ENCODE results near the gene TMEM219. TPM values are rescaled to one million over a fixed set of nuclear protein-coding genes. Genes with fewer than 3 reads are reported as not detected.

TMEM219 gene
- total RNA-seq, 1 experiment from 2014 or later, result 48.3 TPM

- Histone ChIP-seq H3K4me3 (ENCODE audit: low read depth, low read length, poor library complexity, severe bottlenecking) (no peak overlapping the region), H3K4me1 (ENCODE audit: insufficient read depth, low read length, poor library complexity, severe bottlenecking) (no peaks in the 10 kb centered on the region), H3K27ac (ENCODE audit: low read depth, low read length, poor library complexity, severe bottlenecking) (no peak overlapping the region), H3K36me3 (ENCODE audit: insufficient read depth, low read length, poor library complexity, severe bottlenecking) (peaks cover 9% of the 10 kb centered on the region), H3K9me3 (ENCODE audit: low read depth, low read length, poor library complexity, severe bottlenecking) (no peaks in the 10 kb centered on the region), H3K27me3 (replicated peaks; ENCODE audit: insufficient read depth, low read depth, low read length, poor library complexity) (no peaks in the 10 kb centered on the region)
- ChIA-PET POLR2A (ENCODE audit: low non-redundant PET) (no interaction called here), CTCF (no interaction called here)
- no peak for TF ChIP-seq CTCF (conservative IDR thresholded peaks at IDR 0.05; ENCODE audit: low read depth, low read length)
- no peak for TF ChIP-seq EZH2 (IDR thresholded peaks at IDR 0.05; ENCODE audit: borderline replicate concordance, low read depth, low read length, poor library complexity, severe bottlenecking)
- intact Hi-C loops (cut with micrococcal nuclease; ENCODE audit: unreplicated experiment), result no loop called here
- DNase-seq (ENCODE audit: low spot score), result no peak
- no TSS peak for BruUV-seq (replicated peaks)
These were observed 46.2 kb upstream of the TMEM219 start for GRCh38 chr16:29915590-29916247.

GRCh38 chr16:29916979-29917378, 44.9 kb upstream of the TMEM219 start:
- H3K9me3 ChIP-seq (ENCODE audit: low read depth, low read length, poor library complexity, severe bottlenecking), result no peaks in the 10 kb centered on the region
- peaks cover 9% of the 10 kb centered on the region for H3K36me3 ChIP-seq (ENCODE audit: insufficient read depth, low read length, poor library complexity, severe bottlenecking)
- no peaks in the 10 kb centered on the region for H3K27me3 ChIP-seq (replicated peaks; ENCODE audit: insufficient read depth, low read depth, low read length, poor library complexity)
- no peak for DNase-seq (ENCODE audit: low spot score)
- no peak overlapping the region for H3K27ac ChIP-seq (ENCODE audit: low read depth, low read length, poor library complexity, severe bottlenecking)
- intact Hi-C loops (cut with micrococcal nuclease; ENCODE audit: unreplicated experiment), result no loop called here
- ChIA-PET CTCF (no interaction called here), POLR2A (ENCODE audit: low non-redundant PET) (no interaction called here)
- H3K4me3 ChIP-seq (ENCODE audit: low read depth, low read length, poor library complexity, severe bottlenecking), result no peak overlapping the region
- BruUV-seq (replicated peaks), result no TSS peak
- H3K4me1 ChIP-seq (ENCODE audit: insufficient read depth, low read length, poor library complexity, severe bottlenecking), result no peaks in the 10 kb centered on the region
- TF ChIP-seq EZH2 (IDR thresholded peaks at IDR 0.05; ENCODE audit: borderline replicate concordance, low read depth, low read length, poor library complexity, severe bottlenecking) (no peak), CTCF (conservative IDR thresholded peaks at IDR 0.05; ENCODE audit: low read depth, low read length) (no peak)

- DNase-seq (ENCODE audit: low spot score), result no peak
- Histone ChIP-seq H3K4me1 (ENCODE audit: insufficient read depth, low read length, poor library complexity, severe bottlenecking) (peaks cover 5% of the 10 kb centered on the region), H3K4me3 (ENCODE audit: low read depth, low read length, poor library complexity, severe bottlenecking) (no peak overlapping the region), H3K27ac (ENCODE audit: low read depth, low read length, poor library complexity, severe bottlenecking) (no peak overlapping the region), H3K27me3 (replicated peaks; ENCODE audit: insufficient read depth, low read depth, low read length, poor library complexity) (no peaks in the 10 kb centered on the region), H3K36me3 (ENCODE audit: insufficient read depth, low read length, poor library complexity, severe bottlenecking) (peaks cover 13% of the 10 kb centered on the region), H3K9me3 (ENCODE audit: low read depth, low read length, poor library complexity, severe bottlenecking) (no peaks in the 10 kb centered on the region)
- intact Hi-C loops (cut with micrococcal nuclease; ENCODE audit: unreplicated experiment), result no loop called here
- BruUV-seq (replicated peaks), result no TSS peak
- TF ChIP-seq CTCF (conservative IDR thresholded peaks at IDR 0.05; ENCODE audit: low read depth, low read length) (no peak), EZH2 (IDR thresholded peaks at IDR 0.05; ENCODE audit: borderline replicate concordance, low read depth, low read length, poor library complexity, severe bottlenecking) (no peak)
- ChIA-PET POLR2A (ENCODE audit: low non-redundant PET) (no interaction called here), CTCF (no interaction called here)
These were observed 41.4 kb upstream of the TMEM219 start for GRCh38 chr16:29920288-29921033.
